Measurements from ENCODE around the gene NTM.
A peak's percentile ranks its signal among the peaks of the same experiment; 100 is the strongest.

The NTM gene

GRCh38 chr11:132134322-132134721, 763.9 kb downstream of the NTM start:
- DNase-seq (ENCODE audit: low read depth), result no peak
- TF ChIP-seq CTCF (IDR thresholded peaks at IDR 0.05; ENCODE audit: insufficient read depth, low read depth, low read length, missing control alignments), result no peak
- no peak overlapping the region for H3K4me3 ChIP-seq (ENCODE audit: low read depth, low read length)

GRCh38 chr11:132137289-132137980, 767.0 kb downstream of the NTM start:
- no peak overlapping the region for H3K4me3 ChIP-seq (ENCODE audit: low read depth, low read length)
- no peak for TF ChIP-seq CTCF (IDR thresholded peaks at IDR 0.05; ENCODE audit: insufficient read depth, low read depth, low read length, missing control alignments)
- no peak for DNase-seq (ENCODE audit: low read depth)

- no peak for TF ChIP-seq CTCF (IDR thresholded peaks at IDR 0.05; ENCODE audit: insufficient read depth, low read depth, low read length, missing control alignments)
- DNase-seq (ENCODE audit: low read depth), result no peak
- H3K4me3 ChIP-seq (ENCODE audit: low read depth, low read length), result no peak overlapping the region
These were observed 767.5 kb downstream of the NTM start for GRCh38 chr11:132137981-132138313.

- DNase-seq (ENCODE audit: low read depth), result no peak
- TF ChIP-seq CTCF (IDR thresholded peaks at IDR 0.05; ENCODE audit: insufficient read depth, low read depth, low read length, missing control alignments), result no peak
- no peak overlapping the region for H3K4me3 ChIP-seq (ENCODE audit: low read depth, low read length)
These were observed 768.8 kb downstream of the NTM start for GRCh38 chr11:132139181-132139580.

- peak; percentile 27 for TF ChIP-seq CTCF (IDR thresholded peaks at IDR 0.05; ENCODE audit: insufficient read depth, low read depth, low read length, missing control alignments)
- DNase-seq (ENCODE audit: low read depth), result peak; percentile 6
- no peak overlapping the region for H3K4me3 ChIP-seq (ENCODE audit: low read depth, low read length)
These were observed 769.6 kb downstream of the NTM start for GRCh38 chr11:132140056-132140455.

GRCh38 chr11:132142121-132142520, 771.7 kb downstream of the NTM start:
- no peak overlapping the region for H3K4me3 ChIP-seq (ENCODE audit: low read depth, low read length)
- no peak for DNase-seq (ENCODE audit: low read depth)
- TF ChIP-seq CTCF (IDR thresholded peaks at IDR 0.05; ENCODE audit: insufficient read depth, low read depth, low read length, missing control alignments), result no peak

GRCh38 chr11:132142554-132142953, 772.1 kb downstream of the NTM start:
- no peak overlapping the region for H3K4me3 ChIP-seq (ENCODE audit: low read depth, low read length)
- TF ChIP-seq CTCF (IDR thresholded peaks at IDR 0.05; ENCODE audit: insufficient read depth, low read depth, low read length, missing control alignments), result no peak
- DNase-seq (ENCODE audit: low read depth), result no peak

All from GM12865 (cell line).